Cortex of kidney (tissue), 1 donor: ENCODE measurements around the gene RAX.

Source experiments
- DNase-seq: peaks from one replicate; lab custom pipeline; 2025; lab: John Stamatoyannopoulos, UW

The RAX gene

DNA sequence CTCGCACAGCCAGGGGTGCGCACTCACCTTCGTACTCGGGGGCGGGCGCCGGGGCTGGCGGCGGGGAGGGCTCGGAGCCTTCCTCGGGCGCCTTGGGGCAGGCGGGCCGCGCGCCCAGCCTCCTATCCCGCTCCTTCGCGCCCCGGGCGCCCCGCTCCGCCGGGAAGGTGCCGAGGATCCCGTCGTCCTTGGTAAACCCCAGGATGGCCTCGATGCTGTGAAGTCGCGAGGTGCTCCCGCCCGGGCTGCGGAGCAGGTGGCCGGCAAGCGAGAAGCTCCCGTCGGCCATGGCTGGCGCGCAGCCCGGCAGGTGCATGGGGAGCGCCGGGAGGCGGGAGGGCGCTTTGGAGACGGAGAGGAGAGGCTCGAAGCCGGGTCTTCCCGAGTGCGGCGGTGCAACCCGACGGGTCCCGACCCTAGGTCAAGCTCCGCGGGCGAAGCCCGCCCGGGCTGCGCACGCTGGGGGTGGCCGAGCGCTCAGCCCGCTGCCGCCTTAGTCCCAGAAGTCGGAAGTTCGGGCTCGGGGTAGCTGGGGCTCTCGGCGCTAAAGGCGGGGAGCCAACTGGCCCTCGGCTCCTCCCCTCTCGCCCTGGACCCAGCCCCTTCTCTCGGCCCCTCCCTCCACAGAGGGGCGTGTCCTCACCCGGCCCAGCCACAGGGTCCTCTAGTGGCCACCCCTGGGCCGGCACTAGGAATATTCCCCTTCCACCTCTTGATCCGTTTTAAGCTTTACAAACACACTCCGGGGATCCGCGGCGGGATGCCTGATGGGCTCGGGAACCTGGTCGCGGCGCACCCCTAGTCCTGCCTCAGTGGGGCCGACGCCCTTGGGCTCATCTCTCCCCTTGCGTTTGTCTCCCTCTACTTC, at the start of gene RAX:
Gene RAX (minus strand): TSS at position 564 of the 868 bp plus-strand sequence. CDS start 248 bp downstream, at position 316.
- no peak for DNase-seq

DNA sequence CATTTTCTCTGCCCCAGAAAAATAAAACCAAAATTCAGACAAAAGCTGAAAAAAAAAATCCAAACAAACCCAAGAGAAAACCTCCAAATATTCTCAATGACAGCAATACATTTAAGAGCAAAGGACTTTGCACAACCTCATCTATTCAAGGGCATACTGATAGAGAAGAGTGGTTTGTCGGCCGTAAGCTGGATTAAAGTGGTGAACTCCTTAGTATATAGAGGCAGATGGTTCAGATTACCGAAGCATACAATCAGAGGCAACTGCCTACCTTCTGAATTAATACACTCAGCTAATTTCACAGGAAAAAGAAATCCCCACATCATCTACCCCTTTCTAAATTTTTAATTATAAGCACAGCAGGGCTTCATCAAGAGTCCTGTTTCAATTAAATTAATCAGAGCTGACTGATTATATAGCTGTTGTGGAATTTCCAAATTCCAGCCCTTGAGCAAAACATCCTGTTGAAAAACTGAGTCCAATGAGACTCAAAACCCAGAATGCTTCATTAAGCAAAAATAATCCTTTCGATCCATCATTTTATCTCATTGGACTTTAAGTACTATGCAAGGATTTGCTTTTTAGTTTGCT, 45.3 kb upstream of the RAX start, which contains the start of gene CPLX4:
Gene CPLX4 (minus strand): TSS at position 190 of the 591 bp plus-strand sequence. CDS start 187 bp downstream, at position 3.
- DNase-seq: no peak

DNA sequence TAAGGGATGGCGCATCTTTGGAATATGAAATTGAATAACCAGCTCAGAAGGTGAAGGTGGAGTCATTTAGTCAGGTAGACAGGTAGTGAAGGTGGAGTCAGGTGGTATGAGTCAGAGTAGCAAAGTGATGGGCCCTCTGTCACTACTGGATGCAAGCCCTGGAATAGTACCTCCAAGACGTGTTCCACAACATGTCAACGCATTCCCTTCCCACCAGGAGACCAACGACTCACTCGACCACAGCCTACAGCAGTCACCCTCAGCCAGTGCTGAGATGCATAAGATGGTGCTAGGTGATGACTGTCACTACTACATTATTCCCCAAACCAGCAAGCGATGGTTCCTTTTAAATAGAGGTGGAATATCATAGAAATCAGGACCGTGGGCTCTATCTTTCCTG, 38.4 kb upstream of the RAX start:
- no peak for DNase-seq

DNA sequence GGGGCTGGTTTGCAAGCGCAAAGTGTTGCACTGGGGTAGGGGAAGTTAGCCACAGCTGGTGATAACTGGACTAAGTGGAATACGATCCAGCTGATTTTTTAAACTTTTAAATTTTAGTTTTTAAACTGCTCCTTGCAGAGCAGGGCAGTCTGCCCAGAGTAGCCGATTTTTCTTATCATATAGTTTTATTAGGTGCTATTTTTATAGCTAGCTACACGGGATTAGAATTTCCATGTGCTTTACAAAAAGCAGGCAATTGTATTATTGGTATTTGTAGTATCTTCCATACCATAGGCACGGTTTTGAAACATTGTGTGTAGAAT, 35.6 kb upstream of the RAX start:
- DNase-seq: no peak

DNA sequence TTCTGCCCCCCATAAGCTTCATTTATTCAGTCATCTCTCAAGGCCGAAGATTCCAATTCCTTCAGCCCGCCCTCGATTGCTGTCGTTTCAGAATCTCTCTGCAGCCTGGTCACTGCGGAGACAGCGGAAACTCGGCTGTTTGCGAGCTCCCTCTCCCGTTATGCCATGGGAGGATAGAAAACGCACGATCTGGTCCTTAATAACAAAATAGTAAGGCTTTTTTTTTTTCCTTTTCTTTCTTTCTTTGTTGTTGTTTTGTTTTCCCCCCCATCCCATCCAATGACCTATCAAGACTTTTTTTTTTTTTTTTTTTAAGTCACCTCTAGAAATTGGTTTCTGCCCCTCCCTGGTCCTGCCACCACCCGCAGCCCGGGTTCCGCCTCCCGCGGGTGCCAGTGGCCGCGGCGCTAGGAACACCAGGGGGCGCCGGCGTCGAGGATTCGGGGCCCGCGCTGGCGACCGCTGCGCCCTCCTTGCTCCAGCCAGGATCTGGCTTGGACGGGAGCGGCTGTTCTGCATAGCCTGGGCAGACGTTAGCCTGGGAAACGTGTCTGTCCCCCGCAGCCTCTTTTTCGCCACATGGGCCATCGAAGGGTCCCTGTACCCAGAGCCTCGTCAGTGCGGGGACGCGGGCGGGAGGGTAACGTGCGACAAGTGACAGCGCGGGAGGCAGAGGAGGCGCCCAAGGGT, 35.1 kb upstream of the RAX start:
- DNase-seq: no peak

DNA sequence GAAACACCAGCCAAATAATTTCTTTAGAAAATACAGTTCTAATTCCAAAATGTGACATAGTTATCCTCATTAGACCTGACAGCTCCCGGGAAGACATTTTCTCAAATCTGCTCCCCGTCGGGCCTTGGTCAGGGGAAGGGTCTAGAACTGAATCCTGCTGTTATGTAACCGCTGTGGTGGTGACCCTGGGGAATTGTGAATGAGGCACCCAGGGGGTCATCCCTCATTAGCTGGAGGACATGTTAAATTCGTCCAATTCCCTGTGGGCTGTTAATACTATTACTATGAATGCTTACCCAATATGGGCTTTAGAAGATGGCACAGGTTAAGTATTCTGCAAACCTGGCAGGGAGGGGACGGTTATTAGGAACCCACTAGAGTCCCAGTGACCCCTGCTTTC, 33.4 kb upstream of the RAX start:
- DNase-seq: no peak

DNA sequence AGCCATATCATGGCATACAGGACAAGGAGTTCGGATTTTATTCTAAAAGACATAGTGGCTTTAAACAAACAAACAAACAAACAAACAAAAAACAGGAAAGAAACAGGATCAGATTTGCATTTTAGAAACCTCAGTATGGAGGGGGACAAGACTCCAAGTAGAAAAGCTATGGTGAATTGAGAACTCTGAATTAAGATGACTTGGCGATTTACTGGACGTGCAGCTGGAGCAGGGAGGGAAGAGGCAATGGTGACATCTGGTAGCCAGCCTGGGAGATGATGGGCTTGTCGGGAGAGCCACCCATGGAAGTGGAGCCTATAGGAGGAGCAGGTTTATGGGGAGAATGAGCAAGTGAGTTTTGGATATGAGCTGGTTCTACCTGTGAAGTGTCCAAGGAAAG, 32.0 kb upstream of the RAX start:
- no peak for DNase-seq

DNA sequence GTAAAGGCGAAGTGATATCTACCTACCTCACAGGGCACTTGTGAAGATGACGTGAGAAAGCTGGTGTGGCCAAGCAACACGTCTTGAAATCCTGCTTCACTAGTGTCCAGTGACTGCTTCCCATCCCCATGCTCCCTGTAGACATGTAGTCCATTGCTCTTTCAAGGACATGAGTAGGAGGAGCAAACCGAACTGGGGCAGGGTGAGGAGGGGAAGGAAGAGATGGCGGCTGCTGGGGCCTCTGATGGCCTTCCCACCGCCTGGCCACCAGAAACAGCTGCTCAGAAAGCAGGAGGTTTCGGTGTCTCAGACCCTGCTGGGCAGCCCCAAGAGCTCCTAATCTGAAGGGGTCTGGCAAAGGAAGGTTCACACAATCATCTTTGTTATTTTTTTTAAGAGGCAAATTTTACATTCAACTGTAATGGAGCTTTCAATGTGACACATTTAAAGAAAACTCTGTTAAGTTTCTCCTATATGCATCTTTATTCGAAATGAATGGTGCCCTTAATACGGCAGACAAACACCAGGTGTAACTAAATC, 30.5 kb upstream of the RAX start:
- no peak for DNase-seq

DNA sequence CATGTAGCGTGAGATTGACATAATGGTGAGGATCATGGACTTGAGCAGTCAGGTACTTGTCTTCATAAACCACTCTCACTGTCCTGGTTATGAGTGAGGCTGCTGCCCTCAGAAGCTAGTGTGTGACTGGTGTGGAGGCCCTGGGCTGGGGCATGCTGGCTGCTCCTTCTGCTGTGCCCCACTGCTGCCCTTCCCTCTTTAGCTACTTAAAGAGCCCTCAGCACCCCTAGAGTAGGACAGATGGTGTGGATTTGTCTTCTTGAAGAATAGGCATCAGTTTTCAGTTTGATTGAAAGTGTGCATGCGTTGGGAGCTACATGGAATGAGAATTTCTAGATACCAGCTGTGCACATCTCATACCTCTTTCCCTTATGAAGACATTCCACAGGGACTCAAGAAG, 29.8 kb upstream of the RAX start:
- no peak for DNase-seq

DNA sequence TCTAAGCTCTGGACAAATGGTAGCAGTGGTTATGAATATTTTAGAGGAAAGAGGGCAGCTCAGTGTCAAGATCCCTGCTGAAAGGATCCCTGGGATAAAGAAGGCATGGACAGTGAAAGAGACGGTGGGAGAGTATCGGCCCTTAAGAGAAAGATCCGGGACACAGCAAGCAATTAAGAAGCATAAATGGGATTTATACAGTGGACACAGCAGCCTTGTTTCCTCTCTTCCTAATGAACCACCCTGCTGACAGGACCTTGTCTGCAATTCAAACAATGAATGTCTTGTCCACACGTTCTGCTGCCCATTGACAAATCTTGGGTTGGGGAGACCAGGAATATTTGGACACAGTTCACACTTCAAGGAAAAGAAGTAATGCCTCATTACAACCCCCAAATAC, 28.7 kb upstream of the RAX start:
- no peak for DNase-seq

DNA sequence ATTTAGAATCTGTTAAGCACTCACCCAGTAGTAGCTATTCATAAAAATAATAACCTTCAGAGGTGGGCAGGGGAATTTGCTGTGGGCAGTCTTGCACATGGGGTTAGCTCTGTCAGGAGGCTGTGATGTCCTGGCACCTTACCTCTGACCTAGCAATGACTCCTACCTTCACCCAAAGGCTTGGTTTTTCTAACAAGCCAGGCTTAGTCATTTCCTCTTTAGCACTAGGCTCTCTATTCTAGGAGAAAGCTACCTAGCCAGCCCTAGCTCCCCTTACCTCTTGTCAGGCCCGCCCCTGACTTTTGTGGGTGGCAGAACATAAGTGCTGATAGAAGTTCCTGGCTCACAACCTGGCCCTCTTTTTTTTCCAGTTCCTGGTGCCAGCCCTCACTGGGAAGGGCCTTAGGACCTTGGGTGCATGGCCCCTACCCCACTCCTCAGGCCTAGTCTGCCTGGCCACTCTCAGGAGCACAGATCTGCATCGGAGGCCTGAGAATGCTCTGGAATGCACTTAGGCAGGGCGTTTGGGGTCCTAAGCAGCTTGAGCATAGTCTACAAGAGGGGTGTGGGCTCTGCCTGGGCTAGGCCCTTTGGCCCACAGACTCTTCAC, 27.5 kb upstream of the RAX start:
- DNase-seq: no peak

DNA sequence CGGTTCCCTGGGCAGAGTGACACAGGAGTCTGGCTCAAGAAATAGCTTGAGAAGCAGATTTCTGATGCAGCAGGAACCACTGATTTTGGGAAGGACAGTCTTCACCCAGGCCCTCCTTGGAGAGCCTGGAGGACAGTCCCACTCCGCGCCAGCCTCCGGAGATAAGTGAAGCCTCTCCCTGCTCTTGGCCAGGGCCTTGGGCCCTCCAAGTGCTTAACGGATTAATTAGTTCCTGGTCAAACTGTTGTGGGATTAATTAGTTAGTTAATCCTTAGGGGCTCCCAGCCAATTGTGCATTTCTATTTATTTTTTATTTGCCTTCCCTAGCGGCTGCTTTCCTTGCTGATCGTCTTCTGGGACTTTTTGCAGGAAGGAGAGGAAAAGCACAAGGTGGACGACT, 25.6 kb upstream of the RAX start:
- no peak for DNase-seq

DNA sequence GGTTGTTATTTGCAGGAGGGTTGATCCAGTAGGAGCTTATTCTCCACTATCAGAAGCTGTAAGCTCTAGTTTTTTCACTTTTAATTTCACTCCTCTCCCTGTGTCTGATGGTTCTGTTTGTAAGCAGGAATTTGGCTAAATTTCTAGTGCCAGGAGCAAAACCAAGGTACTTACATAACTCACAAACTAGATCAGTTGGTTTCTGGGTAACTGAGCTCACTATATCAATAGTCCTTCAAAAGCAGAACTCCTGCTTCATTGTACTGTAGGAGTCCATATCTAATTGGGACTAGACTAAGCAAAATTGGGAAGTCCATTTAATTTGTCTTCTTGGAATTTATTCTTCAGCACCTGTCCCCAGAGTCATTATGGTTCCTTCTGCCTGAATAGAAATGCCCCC, 20.1 kb upstream of the RAX start:
- no peak for DNase-seq

DNA sequence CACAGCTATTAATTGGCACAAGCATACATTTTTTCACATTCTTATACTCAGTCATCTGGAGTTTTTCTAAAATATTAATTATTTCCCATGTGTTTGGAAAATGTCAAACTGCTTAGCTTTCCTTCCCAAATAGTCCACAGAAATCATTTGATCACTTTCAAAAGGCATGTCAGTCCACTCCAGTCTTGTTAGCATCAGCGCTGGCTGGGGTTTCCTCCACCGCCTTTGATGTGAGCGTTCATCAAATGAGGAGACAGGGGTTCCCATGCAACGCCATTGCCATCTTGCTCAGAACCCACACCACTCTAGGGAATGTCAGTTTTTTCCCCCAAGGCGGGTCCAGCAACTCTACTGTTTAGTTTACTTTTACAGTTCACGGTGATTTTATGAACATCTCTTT, 13.1 kb upstream of the RAX start:
- DNase-seq: no peak

DNA sequence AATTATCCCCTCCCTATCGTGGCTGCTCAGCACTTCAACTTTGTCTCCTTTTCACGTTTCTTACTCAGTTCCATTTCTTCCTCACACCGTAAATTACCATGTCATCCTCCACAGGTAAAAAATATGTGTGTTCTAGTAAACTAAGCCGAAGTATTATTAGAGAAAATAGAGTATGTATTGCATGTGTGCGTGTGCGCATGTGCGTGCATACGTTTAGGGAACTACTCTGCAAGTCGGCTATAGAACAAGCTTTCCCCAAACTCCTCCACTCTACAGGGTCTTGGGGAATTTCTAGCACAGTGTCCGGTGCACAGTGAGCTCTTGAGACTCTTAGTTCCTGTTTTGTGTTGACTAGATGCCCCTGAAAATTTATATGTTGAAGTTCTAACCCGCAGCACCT, 9.1 kb upstream of the RAX start:
- DNase-seq: no peak

DNA sequence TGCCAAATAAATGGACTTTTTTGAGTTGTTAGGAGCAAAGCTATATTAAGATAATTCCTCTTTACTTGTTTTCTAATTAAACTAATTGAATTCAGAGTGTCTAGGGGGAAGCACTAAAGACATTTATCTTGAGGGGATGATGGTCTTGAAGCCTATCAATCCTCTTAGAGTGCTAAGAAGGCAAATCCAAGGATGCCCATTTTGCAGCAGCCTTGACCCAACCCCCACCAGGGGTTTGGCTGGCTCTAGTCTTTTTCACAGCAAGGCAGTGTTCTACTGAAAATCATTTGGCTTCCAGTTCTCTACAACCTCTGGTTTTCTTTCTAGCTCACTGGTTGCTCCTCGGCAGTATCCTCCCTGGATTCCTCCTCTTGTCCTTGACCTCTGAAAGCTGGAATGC, 6.5 kb upstream of the RAX start:
- DNase-seq: no peak

DNA sequence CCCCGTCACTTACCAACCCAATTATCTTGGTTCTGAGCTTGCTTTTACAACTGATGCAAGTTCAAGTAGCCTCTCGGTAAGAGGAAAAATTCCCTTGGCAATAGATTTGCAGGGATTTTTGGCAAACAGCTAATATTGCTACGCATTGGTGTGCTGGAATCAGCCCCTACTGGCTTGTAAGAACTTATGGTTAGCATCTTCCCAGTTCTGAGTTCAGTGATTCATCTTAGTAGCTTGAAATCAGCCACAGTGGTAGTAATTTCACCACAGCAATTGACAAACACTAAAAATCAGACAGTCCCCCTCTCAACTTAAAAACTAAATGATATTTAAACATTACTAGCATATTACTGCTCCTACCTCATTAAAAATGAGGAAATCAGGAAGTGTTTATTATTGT, 5.9 kb upstream of the RAX start:
- DNase-seq: no peak

DNA sequence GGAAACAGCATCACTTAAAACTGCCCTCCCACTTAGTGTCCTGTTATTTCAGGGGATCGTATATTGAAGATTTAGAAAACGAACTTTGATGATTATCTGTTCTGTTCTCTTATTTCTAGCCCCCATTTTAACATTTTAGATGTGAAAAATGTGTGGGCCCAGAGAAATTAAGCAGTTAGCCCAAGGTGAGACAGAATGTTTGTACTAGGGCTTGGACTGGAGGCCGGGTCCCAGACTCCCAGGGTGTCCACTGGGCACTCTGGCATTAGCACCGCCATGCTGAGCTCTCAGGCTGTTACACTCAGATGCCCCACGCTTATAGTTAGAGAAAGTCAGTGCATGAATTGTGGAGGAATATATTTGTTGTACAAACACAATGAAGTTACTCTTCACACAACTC, 5.5 kb upstream of the RAX start:
- DNase-seq: no peak

DNA sequence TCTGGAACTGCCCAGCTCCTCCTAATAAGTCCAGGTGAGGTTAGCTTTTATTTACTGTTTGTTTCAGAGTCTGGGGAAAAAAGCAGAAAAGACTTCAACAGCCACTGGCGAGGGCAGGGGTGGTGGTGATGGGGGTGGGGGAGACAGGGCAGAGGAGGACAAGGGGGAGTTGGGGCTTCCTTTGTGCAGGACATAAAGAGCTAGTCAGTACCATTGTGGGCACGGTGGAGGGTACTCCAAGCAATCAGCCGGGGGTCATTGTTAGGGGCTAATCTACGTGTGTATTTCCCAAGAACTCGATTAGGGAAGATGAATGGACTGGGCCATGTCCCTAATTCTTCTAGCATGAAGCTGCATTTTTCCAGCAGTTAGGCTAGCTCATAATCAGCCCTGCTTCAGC, 2.8 kb upstream of the RAX start:
- DNase-seq: no peak

DNA sequence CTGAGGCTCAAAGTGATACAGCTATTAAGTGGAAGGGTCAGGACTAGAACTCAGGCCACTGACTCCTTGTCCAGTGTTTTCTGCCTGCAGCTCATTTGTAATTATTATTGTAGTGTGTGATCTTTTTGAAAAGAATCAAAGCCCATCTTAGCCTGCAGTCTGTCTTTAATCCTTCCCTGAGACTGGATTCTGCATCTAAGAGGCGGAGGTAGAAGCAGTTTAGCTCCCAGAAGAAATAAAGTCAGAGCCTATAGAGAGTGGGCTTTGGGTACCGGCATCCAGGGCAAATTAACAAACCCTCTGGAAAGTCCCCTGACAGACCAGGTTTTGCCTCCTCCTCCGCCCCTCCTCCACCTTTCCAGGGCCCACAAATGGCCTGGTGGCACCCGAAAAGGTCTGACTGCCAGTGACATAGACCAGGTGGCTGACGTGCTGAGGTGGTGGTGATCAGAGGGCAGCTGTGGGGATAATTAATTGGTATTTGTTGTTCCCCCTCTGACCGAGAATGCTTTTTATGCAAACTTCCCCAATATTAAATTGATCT, 2.2 kb upstream of the RAX start:
- no peak for DNase-seq

DNA sequence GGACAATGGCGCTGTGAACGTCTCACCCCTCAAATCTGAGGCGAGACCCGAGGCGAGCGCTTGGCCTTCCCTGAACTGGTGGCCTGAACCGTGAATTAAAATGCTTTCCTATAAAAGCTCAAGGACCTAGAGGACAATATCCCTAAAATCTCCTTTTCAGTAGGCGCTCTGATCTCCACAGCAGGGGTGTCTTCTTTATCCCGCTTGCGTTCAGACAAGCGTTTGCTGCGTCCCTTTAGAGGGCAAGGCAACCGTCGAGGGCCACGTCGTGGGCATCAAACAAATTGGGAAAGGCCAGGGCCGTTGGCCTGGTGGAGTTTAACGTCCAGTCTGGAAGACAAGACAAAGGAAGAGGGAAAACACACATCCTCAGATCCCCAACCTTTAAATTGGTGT, 1.3 kb upstream of the RAX start:
- no peak for DNase-seq
